GM13976 (cell line): ENCODE results near the gene DIO3.
"Not testable (repeated sequence)": the region's sequence is repeated elsewhere in the genome, so short reads cannot be mapped to it uniquely, and the experiment has no call there.

ENCODE experiments used
- DNase-seq: peaks from one replicate; pipeline ENCODE4 v3.0.0; 2012; ENCODE audit warnings: low spot score
- CTCF ChIP-seq: IDR thresholded peaks from 2 replicates; pipeline ENCODE4 v1.5.1; 2012; ENCODE audit warnings: borderline replicate concordance, mild to moderate bottlenecking; ENCODE audit not compliant: insufficient read depth; ENCODE audit errors: extremely low read depth, missing control alignments, control extremely low read depth
- in situ Hi-C: fragments of 300-500 bp; cut with MboI; formaldehyde crosslinking; loops from one replicate; pipeline ENCODE4 v1.12.0; 2022; ENCODE audit warnings: low sequenced_read_pairs, mixed read lengths, inconsistent platforms; ENCODE audit not compliant: unreplicated experiment

The DIO3 gene

GRCh38 chr14:101547961-101548669 is 13.2 kb upstream of the DIO3 start:
- in situ Hi-C loops = no loop called here
- no peak for DNase-seq
- no peak for TF ChIP-seq CTCF

GRCh38 chr14:101548710-101549109 is 12.6 kb upstream of the DIO3 start:
- in situ Hi-C loops = no loop called here
- no peak for TF ChIP-seq CTCF
- no peak for DNase-seq

GRCh38 chr14:101549154-101549553 is 12.1 kb upstream of the DIO3 start:
- no peak for DNase-seq
- no peak for TF ChIP-seq CTCF
- in situ Hi-C loops = no loop called here

GRCh38 chr14:101550202-101550912 is 10.9 kb upstream of the DIO3 start:
- DNase-seq, in situ Hi-C loops: not testable (repeated sequence)

- in situ Hi-C loops = no loop called here
- TF ChIP-seq CTCF = no peak
- DNase-seq = no peak
These were observed 9.3 kb upstream of the DIO3 start for GRCh38 chr14:101551729-101552595.

GRCh38 chr14:101552786-101553231 is 8.5 kb upstream of the DIO3 start:
- TF ChIP-seq CTCF = no peak
- DNase-seq = no peak
- in situ Hi-C loops = no loop called here

GRCh38 chr14:101553393-101553792 is 7.9 kb upstream of the DIO3 start:
- in situ Hi-C loops = no loop called here
- no peak for DNase-seq
- no peak for TF ChIP-seq CTCF
